Left ventricle myocardium inferior (tissue), 1 donor: ENCODE data around the gene ARHGDIA. TPM values are rescaled to one million over a fixed set of nuclear protein-coding genes. Genes with fewer than 3 reads are reported as not detected.

Source experiments
- DNase-seq: peaks from one replicate; pipeline ENCODE4 v3.0.0-alpha.2; 2020
- H3K27ac ChIP-seq: fragments of 200-600 bp; replicated peaks from 2 replicates; pipeline ENCODE4 v1.8.0; 2021
- H3K27me3 ChIP-seq: fragments of 200-600 bp; 2 replicates; pipeline ENCODE4 v1.8.0; 2021; ENCODE audit warnings: low read depth
- H3K36me3 ChIP-seq: fragments of 200-600 bp; 2 replicates; pipeline ENCODE4 v1.8.0; 2021
- H3K4me1 ChIP-seq: fragments of 200-600 bp; 2 replicates; pipeline ENCODE4 v1.8.0; 2021
- H3K4me3 ChIP-seq: fragments of 200-600 bp; 2 replicates; pipeline ENCODE4 v1.8.0; 2021; ENCODE audit warnings: mild to moderate bottlenecking, moderate library complexity
- H3K9me3 ChIP-seq: fragments of 200-600 bp; replicated peaks from 2 replicates; pipeline ENCODE4 v1.8.0; 2021
- intact Hi-C: fragments of 100-400 bp; cut with micrococcal nuclease; formaldehyde crosslinking; loops from one replicate; pipeline ENCODE4 v1.11.0; 2022
- total RNA-seq: library from RNA; stranded (reverse); fragmentation: NEBNext Ultra II Directional; extraction: Animal tissue kit (Norgen Biotek cat#: 25700); gene quantifications from one replicate; pipeline ENCODE4 v1.2.1, GENCODE V29; 2021
- TF ChIP-seq, protein P1 (sequence below): fragments of 200-600 bp; IDR thresholded peaks from 2 replicates; pipeline ENCODE4 v1.8.0; 2021; ENCODE audit warnings: antibody characterized with exemption, mild to moderate bottlenecking, borderline replicate concordance
- donor health status: DM: no; HTN: yes; CAD: no; lungs with severe emphysema.

ARHGDIA gene
- total RNA-seq, 1 donor from 2014 or later = 95.1 TPM

DNA sequence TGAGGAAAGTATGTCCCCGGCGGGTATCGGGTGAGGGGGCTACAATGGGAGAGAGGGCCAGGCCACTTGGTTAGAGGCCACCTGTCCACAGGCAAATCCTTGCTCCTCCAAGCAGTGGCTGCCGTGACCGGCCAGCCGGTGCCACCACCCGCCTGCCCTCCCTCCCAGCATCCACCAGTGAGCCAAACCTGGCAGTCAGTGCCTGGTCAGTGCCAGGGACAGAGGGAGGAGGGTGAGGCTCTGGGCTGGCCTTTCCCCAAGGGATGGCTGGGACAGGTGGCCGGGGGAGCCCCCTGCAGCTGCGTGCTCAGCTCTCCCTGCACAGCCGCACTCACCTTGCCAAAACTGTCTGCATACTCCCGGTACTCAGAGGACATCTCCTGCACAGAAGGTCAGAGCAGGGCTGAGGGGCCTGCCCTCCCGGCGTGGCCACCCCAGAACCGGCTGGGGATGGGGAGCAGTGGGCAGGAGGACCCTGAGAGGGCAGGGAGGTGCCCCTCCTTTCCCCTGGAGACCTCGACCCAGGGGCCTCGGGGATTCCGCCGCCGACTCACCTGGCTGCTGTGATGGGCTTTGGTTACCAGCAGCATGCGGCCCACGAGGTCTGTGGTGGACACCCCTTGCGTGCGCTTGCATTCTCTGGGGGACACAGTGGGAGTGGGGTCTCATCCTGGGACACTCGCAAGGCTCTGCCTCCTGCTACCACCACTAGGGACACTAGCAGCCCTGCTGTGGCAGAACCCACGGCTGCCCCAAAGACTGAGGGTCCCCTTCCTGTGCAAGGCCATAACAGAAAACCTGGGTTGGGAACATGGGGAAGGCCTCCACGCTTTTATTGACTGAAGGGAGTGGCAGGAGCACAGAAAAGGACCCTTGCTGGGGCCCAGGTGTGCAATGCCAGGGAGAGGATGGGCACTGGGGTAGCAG, 36.3 kb upstream of the ARHGDIA start:
- TF ChIP-seq, protein P1, sequence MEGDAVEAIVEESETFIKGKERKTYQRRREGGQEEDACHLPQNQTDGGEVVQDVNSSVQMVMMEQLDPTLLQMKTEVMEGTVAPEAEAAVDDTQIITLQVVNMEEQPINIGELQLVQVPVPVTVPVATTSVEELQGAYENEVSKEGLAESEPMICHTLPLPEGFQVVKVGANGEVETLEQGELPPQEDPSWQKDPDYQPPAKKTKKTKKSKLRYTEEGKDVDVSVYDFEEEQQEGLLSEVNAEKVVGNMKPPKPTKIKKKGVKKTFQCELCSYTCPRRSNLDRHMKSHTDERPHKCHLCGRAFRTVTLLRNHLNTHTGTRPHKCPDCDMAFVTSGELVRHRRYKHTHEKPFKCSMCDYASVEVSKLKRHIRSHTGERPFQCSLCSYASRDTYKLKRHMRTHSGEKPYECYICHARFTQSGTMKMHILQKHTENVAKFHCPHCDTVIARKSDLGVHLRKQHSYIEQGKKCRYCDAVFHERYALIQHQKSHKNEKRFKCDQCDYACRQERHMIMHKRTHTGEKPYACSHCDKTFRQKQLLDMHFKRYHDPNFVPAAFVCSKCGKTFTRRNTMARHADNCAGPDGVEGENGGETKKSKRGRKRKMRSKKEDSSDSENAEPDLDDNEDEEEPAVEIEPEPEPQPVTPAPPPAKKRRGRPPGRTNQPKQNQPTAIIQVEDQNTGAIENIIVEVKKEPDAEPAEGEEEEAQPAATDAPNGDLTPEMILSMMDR = no peak
- H3K4me1 ChIP-seq = peaks cover 24% of the 10 kb centered on the region
- no peak overlapping the region for H3K27ac ChIP-seq
- no peaks in the 10 kb centered on the region for H3K9me3 ChIP-seq
- H3K36me3 ChIP-seq = peaks cover 27% of the 10 kb centered on the region
- H3K27me3 ChIP-seq = no peaks in the 10 kb centered on the region
- no peak overlapping the region for H3K4me3 ChIP-seq
- intact Hi-C loops = no loop called here
- DNase-seq = no peak

GRCh38 chr17:81906476-81907218, 35.5 kb upstream of the ARHGDIA start:
- no peaks in the 10 kb centered on the region for H3K9me3 ChIP-seq
- intact Hi-C loops = no loop called here
- H3K27me3 ChIP-seq = no peaks in the 10 kb centered on the region
- TF ChIP-seq, protein P1 = no peak
- H3K27ac ChIP-seq = no peak overlapping the region
- peaks cover 20% of the 10 kb centered on the region for H3K36me3 ChIP-seq
- peaks cover 26% of the 10 kb centered on the region for H3K4me1 ChIP-seq
- DNase-seq = no peak
- H3K4me3 ChIP-seq = no peak overlapping the region

GRCh38 chr17:81905993-81906392, 34.9 kb upstream of the ARHGDIA start:
- intact Hi-C loops = no loop called here
- no peak overlapping the region for H3K27ac ChIP-seq
- H3K9me3 ChIP-seq = no peaks in the 10 kb centered on the region
- no peaks in the 10 kb centered on the region for H3K27me3 ChIP-seq
- peaks cover 20% of the 10 kb centered on the region for H3K36me3 ChIP-seq
- DNase-seq = no peak
- no peak overlapping the region for H3K4me3 ChIP-seq
- TF ChIP-seq, protein P1 = no peak
- peaks cover 28% of the 10 kb centered on the region for H3K4me1 ChIP-seq

- Histone ChIP-seq H3K9me3 (no peaks in the 10 kb centered on the region), H3K27ac (no peak overlapping the region), H3K4me1 (peaks cover 24% of the 10 kb centered on the region), H3K27me3 (no peaks in the 10 kb centered on the region), H3K36me3 (peaks cover 23% of the 10 kb centered on the region), H3K4me3 (no peak overlapping the region)
- intact Hi-C loops = no loop called here
- TF ChIP-seq, protein P1 = no peak
- no peak for DNase-seq
These were observed 34.3 kb upstream of the ARHGDIA start for GRCh38 chr17:81905424-81905875.

DNA sequence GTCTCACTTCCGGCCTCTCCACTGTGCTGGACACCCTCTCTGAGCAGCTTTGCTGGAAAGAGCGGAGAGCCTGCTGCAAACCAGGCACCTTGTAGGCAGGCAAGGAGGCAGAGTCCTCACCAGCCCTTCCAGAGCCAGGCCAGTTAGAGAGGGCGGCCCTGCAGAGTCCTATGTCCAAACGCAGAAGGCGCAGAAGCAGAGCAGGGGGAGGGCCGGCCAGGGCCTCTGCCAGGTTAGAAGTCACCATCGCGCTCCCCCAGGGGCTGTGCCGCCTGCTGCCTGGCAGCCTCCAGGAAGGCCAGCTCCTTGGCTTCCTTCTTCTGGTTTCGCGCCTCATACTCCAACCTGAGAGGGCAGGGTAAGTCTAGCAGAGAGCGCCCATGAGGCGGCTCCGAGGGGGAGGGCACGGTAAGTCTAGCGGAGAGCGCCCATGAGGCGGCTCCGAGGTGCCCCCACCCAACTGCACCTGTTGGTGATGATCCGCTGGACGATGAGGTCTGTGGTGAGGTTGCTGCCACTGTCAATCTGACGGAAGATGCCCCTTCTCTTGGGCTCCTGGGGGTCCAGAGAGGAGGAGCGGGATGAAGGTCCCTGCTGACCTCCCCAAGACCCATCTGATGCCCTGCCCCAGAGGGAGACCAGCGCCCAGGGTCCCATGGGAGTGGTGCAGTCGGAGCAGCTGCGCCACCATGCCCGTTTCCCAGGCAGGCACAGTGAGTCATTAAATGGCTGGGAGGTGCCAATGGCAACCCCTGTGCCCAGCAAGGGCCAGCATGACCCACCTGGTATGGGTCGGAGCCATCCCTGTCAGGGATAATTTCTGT, 33.7 kb upstream of the ARHGDIA start:
- Histone ChIP-seq H3K27ac (no peak overlapping the region), H3K4me3 (no peak overlapping the region), H3K4me1 (peaks cover 17% of the 10 kb centered on the region), H3K36me3 (peaks cover 29% of the 10 kb centered on the region), H3K27me3 (no peaks in the 10 kb centered on the region), H3K9me3 (no peaks in the 10 kb centered on the region)
- intact Hi-C loops = no loop called here
- no peak for DNase-seq
- TF ChIP-seq, protein P1 = no peak
